HCT116 (cell line): ENCODE data around the gene SBF1.

Experiments
- CTCF ChIP-seq, 3 experiments: fragments of 200-600 bp in 1 of 3; sonication (generic) in 1 of 3; IDR thresholded peaks in 2 of 3; conservative IDR thresholded peaks in 1 of 3; 2 replicates each; pipeline ENCODE4 v1.5.1; 2012 to 2017; ENCODE audit warnings: low read depth in 2 of 3, low read length in 2 of 3, antibody characterized with exemption in 1 of 3, borderline replicate concordance in 1 of 3, control low read depth in 1 of 3, mild to moderate bottlenecking in 1 of 3, mixed read lengths in 1 of 3, mixed run types in 1 of 3, moderate library complexity in 1 of 3; ENCODE audit not compliant: insufficient read depth in 1 of 3
- EZH2 ChIP-seq: fragments of 200-600 bp; sonication (generic); IDR thresholded peaks from 2 replicates; pipeline ENCODE4 v1.6.1; 2017; ENCODE audit warnings: antibody characterized with exemption, mixed run types
- EZH2phosphoT487 ChIP-seq: fragments of 200-600 bp; IDR thresholded peaks from 2 replicates; pipeline ENCODE4 v1.6.1; 2018; ENCODE audit warnings: antibody characterized with exemption, borderline replicate concordance
- MAX ChIP-seq: IDR thresholded peaks from 2 replicates; pipeline ENCODE4 v1.6.1; 2012
- POLR2AphosphoS5 ChIP-seq: IDR thresholded peaks from 2 replicates; pipeline ENCODE4 v1.6.1; 2011; ENCODE audit warnings: mild to moderate bottlenecking, low read depth, low read length, moderate library complexity
- RAD21 ChIP-seq: IDR thresholded peaks from 2 replicates; pipeline ENCODE4 v1.6.1; 2012; ENCODE audit warnings: low read depth, mild to moderate bottlenecking
- REST ChIP-seq: IDR thresholded peaks from 2 replicates; pipeline ENCODE4 v1.6.1; 2012; ENCODE audit warnings: low read depth
- ZNF274 ChIP-seq: fragments of 200-500 bp; sonication (Bioruptor generic); IDR thresholded peaks from 2 replicates; pipeline ENCODE4 v1.6.1; 2014; ENCODE audit warnings: mild to moderate bottlenecking, low read depth, low read length, inconsistent platforms

GRCh38 chr22:50469377-50470305 lies 5.2 kb downstream of the SBF1 start:
- TF ChIP-seq CTCF (IDR thresholded peaks at IDR 0.05 in 2 of 3, conservative IDR thresholded peaks at IDR 0.05 in 1 of 3; ENCODE audit: borderline replicate concordance in 1 of 3, insufficient read depth in 1 of 3, low read depth in 2 of 3, low read length in 2 of 3) = no peak
- TF ChIP-seq ZNF274 = no peak
- no peak for TF ChIP-seq REST
- no peak for TF ChIP-seq POLR2AphosphoS5
- no peak for TF ChIP-seq RAD21
- no peak; the same call in 1 of the 2 replicates for TF ChIP-seq MAX
- no peak for TF ChIP-seq EZH2phosphoT487
- no peak for TF ChIP-seq EZH2
